ACHN (cell line): Measurements from ENCODE around the gene C11orf98.
"Not testable (repeated sequence)": the region's sequence is repeated elsewhere in the genome, so short reads cannot be mapped to it uniquely, and the experiment has no call there.

ENCODE experiments used
- DNase-seq: peaks from one replicate; pipeline ENCODE4 v3.0.0-alpha.2; 2015
- in situ Hi-C: cut with HindIII; loops from 2 replicates; pipeline ENCODE4 v1.10.0; 2017; ENCODE audit warnings: low sequenced_read_pairs, low pct_ligation_motif_present, low pct_unique_long_range_greater_than_20kb

Gene C11orf98

DNA sequence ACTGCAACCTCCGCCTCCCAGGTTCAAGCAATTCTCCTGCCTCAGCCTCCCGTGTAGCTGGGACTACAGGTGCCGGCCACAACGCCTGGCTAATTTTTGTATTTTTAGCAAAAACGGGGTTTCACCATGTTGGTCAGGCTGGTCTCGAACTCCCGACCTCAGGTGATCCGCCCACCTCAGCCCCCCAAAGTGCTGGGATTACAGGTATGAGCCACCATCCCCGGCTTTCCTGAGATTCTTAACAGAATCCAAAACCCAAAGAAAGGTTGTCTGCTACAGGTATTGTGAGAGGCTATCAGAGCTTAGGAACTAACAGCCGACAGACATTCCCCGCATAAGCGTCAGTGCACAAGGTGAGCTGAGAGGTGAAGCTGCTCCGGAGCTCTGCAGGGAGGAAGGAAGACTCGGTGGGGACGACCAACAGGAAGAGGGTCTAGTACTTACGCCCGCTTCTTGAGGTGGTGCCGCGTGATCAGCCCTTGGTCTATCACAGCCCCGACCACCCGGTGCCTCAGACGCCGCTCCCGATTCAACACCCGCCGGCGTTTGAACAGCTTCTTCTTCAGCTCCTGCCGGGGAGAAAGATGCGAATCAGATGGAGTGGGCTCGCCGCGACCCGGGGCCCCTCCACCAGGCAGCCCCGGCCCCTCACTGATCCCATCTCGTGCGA is 470 bp downstream of the C11orf98 start:
- DNase-seq, result peak; percentile 49
- in situ Hi-C loops, result no loop called here

DNA sequence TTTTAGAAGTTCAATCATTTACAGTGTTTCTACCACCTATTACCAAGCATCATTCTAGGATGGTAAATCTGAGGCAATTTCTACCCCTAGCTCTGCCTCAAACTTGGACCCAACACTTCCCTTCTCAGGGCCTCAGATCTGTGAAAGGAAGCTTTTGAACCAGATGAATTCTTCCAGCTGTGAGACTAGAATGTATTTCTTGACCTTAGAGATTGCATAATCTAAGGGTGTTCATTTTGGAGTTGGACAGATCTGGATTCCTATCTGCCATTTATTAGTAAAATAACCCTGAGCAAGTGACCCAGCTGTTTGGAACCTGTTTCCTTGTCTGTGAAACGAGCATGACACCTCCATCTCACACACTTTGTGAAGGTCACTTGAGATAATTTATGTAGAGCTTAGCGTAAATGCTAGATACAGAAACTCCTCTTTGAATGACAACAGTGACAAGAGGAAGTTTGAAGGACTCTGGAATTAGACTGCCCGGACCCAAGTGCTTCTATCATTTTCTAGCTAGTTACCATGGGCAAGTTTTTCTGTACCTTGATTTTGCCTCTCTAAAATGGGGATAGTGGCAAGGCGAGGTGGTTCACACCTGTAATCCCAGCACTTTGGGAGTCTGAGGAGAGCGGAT is 8.1 kb downstream of the C11orf98 start:
- no peak for DNase-seq
- in situ Hi-C loops, result no loop called here

DNA sequence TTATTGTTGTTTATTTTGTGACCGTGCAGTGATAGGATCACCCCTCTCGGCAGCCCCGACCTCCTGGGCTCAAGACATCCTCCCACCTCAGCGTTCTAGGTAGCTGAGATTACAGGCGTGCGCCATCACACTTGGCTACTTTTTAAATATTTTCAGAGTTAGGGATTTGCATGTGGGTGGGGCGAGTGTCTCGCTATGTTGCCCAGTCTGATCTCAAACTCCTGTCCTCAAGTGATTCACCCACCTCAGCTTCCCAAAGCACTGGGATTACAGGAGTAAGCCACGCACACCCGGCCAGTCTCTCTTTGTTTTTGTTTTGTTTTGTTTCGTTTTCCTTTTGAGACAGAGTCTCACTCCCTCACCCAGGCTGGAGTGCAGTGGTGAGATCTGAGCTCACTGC is 10.7 kb downstream of the C11orf98 start:
- no peak for DNase-seq
- in situ Hi-C loops, result no loop called here

DNA sequence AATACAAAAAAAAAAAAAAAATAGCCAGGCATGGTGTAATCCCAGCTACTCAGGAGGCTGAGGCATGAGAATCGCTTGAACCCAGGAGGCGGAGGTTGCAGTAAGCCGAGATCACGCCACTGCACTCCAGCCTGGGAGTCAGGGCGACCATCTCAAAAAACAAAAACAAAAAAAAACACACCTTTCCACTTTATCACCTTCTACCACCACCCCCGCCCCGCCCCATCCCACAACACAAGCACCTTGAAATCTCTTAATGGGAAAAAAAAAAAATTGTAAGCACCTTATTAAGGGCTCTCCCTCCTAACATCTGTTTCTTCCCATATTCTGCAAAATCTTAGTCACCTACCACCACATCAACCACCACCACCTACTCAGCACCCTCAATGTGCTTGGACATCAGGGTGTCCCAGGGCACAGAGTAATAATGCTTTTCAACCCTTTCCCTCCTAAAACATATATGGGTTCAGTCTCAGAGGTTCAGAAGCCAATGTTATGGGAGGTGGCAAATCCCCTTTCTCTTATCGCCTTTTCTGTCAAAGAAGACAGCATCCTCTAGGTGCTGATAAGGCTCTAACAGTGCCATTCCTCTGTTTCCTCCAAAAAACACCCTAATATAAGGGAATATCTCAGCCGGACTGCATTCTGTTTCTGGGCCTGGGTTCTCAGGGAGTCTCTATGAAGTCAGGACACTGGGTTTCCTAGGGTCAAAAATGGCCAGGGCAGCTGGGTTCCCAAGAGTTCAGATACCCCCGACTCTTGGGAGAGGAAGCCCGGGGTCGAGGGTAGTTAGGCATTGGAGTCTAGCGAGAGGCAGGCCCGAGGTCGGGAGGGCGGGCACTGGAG is 12.6 kb downstream of the C11orf98 start:
- in situ Hi-C loops, result no loop called here
- no peak for DNase-seq

DNA sequence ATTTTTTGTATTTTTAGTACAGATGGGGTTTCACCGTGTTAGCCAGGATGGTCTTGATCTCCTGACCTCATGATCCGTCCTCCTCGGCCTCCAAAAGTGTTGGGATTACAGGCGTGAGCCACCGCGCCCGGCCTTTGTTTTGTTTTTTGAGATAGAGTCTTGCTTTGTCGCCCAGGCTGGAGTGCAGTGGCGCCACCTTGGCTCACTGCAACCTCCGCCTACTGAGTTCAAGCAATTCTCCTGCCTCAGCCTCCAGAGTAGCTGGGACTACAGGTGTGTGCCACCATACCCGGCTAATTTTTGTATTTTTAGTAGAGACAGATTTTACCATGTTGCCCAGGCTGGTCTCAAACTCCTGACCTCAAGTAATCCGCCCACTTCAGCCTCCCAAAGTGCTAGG is 14.7 kb downstream of the C11orf98 start:
- in situ Hi-C loops, DNase-seq: not testable (repeated sequence)

DNA sequence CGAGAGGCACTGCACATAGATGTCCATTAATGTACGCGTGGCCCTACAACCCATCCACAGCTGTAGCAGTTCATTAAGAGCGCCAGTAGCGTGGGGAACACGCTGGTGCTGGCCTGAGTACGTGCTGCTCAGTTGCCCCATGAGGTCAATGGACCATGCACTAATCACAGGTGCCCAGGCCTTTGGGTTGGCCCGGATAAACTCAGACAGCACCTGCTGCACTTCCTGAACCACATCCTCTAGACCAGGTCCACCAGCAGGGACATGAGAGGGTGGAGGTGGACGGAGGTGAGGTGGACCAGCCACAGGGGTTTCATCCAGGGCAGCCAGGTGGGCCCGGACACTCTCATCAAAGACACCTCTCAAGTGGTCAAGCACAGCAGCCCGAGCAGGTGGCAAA is 15.5 kb downstream of the C11orf98 start:
- DNase-seq, result no peak
- in situ Hi-C loops, result no loop called here

DNA sequence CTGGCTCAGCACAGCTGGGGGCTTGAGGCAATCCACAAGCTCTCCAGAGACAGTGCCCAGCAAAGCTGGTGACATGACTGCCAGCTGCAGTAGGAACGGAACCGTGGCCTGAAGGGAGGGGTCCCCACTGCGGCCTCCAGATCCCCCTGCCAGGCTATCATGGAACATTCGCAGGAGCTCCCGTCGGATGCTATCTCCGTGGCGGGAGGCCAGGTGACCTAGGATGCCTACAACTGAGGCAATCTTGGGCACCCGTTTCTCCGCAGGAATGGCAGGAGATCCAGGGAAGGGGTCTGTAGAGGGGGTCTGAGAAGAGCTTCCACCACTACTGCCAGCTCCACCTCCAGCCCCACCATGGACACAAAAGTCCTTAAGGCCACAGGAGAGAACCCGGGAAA is 16.0 kb downstream of the C11orf98 start:
- DNase-seq, result no peak
- in situ Hi-C loops, result no loop called here

DNA sequence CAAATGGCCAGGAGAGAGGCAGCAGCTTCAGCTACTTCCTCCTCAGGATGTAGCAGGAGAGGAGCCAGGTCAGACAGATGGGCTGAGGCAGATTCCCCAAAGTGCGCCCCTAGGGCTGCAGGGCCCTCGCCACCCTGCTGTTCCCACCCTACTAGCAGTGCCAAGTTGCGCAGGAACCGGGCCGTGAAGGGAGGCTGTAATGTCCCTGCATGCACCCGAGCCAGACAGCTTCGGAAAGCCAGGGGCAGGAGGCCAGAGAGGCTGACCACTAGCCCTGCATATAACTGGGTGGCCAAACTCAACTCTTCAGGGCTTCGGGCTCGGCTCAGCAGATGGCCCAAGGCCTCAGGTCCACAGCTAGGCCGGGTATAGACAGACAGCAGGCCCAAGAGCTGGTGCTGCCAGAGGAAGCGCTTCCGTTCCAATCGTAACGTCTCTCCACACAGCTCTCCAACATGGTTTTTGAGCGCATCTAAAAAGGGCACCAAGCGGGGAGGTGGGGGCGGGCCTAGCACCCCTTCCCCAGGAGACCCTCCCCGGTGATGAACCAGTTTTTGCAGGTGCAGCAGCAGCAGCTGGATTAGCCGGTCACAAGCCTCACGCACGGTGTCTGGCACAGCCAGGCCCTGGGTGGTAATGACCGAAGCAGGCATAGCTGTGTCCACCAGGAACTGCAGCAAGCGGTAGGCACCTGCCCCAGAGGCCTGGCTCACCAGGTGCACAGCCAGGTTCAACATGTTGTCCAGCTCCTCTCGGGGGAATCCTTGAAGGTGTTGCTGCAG is 16.6 kb downstream of the C11orf98 start:
- no peak for DNase-seq
- in situ Hi-C loops, result no loop called here

DNA sequence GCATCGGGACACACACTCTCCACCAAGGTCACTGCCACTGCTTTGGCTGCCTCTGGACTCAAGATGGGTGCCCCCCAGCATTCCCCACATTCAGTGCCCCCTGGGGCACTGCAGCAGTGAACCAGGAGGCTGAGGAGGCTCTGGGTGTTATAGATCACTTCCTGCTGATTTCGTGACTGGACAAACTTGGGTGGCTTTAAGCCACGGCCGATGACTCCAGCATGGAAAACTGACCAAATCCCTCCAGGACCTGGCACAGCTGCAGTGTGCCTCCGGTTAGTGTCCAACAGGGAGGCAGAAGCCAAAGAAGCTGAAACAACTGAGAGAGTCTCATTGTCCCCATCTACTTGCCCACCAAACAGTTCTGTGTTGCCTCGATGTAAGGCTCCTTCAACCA is 17.4 kb downstream of the C11orf98 start:
- in situ Hi-C loops, result no loop called here
- no peak for DNase-seq

DNA sequence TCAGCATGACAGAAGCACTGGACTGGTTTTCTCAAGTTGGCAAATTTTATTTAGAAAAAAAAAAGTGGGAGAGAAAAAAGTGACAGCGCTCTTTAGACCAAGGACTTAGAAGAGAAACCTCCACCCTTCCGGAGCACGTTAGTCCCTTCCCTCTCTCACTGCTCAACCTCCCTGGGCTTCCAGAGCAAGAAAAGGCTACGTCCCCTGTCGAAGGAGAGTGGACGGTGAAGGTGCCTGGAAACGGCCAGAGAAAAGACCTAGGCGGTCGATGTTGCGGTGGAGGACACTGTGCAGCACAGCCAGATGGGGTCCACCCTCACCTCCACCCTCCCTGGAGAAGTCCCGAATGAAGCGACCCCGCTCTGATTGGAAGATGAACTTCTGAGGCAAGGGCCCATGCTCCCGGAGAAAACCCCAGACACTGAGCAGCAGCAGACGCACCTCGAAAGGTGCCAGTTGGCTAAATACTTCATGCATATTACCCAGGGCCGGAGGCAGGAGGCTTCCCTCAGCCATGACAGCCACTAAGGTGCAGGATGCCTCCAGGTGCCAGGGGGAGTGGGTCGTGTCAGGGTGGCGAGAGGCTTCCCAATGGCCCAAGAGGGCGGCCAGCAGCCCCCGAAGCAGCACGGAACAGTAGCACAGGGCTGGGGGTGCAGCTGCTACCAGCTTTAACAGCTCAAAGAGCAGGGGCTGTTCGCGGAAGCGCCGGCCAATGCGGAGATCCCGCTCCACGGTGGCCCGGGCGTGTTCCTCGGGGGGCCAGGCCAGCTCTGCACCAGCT is 18.0 kb downstream of the C11orf98 start:
- no peak for DNase-seq
- in situ Hi-C loops, result no loop called here

DNA sequence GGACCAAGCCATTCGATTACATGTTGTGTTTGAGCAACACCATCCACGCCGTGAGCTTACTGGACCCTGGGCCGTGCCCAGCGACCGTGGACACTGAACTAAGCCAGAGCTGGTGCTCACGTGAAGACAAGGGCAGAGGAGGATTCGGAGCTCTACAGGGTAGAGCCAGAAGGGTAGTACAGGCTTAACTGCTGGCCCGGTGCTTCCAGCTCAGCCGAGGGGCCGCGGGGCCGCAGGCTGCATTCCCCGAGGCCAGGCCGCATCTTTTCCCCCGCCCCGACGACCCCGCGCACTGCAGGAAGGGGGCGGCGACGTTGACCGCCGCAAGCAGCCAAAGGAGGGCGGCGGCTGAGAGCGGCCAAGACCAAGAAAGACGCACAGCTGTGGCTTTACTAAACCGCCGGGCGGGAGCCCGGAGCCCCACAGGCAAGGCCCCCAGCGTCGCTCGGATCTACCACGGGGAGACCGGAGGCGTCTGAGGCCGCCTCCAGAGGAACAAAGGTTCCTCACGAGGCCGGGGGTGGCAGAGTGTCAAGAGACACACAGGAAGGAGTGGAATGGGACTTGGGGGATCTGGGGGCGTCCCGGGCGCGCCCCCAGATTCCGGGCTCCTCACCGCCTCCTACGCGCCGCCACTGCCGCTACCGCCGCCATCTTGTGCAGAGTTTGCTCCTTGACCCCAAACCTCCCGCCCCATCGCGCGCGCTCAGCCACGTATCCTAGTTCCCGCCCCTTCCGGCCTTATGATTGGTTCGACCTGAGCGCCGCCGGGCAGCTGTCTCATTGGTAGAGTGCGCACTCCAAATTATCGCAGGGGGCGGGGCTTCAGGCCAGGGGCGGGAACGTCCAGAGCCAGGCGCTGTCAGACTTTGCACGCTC is 18.8 kb downstream of the C11orf98 start, which contains the start of gene GANAB:
GANAB (minus strand) TSS at position 668 of the 879 bp plus-strand sequence; CDS start at position 654, 14 bp downstream.
- in situ Hi-C loops, result no loop called here
- peak; percentile 95 for DNase-seq

DNA sequence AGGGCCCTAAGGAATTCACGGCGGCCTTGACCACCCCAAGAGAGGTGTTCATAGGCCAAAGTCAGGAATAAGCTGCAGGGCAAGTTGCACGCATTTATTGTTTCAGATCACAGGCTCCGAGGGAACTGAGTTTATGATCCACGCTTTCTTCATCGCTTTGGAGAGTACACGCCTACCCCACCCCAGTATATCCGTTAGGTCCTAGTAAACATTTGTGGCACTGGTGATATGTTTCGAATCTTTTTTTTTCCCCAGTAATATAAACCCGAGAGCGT is 19.4 kb downstream of the C11orf98 start:
- in situ Hi-C loops, result no loop called here
- no peak for DNase-seq

DNA sequence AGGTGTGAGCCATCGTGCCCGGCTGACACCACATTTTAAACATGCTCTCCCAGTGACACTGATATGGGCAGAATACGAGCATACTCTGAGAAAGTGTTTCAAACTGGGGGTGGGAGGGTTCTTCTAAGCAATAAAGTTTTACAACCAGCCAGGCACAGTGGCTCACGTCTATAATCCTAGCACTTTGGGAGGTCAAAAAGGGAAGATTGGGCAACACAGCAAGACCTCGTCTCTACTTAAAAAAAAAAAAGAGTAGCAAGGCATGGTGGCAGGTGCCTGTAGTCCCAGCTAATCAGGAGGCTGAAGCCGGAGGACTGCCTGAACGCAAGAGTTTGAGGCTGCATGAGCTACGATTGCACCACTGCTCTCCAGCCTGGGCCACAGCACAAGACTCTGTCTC is 20.8 kb downstream of the C11orf98 start:
- in situ Hi-C loops, result no loop called here
- no peak for DNase-seq

DNA sequence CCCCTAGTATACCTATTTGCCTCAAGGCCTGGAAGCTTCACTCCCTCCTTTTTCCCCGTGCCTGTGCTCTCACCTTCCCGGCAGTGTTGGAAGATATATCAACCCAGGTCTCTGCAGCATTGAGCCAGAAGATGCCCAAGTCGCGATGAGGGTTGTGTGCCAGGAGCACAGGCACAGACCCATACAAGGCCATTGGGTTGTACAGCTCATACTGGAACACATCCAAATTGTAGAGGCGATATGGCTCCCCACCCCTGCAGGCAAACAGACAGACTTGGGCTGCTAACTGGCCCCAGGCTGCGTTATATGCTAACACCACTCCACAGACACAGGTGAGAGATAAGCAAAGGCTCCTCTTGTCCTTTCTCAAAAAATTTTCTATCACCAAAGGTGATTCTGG is 32.5 kb downstream of the C11orf98 start:
- in situ Hi-C loops, result no loop called here

DNA sequence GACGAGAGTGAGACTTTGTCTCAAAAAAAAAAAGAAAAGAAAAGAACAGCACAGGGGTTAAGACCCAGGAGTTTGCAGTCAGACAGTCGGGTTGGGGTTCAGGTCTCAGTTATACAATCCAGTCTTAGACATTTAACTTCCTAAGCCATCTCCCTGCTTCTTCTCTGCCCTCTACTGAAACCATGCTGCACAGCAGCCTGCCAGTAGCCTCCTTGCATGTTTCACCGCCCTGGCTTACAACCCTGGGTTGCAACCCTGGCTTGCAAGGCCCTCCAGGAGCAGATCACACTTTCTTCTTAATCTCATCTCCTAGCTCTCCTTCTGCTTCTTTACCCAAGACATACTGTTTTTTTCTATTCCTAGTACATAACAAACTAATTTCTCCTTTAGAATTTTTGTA is 37.3 kb downstream of the C11orf98 start:
- in situ Hi-C loops, result no loop called here
- no peak for DNase-seq

More for the DNA sequence above, 32.5 kb downstream of the C11orf98 start:
- no peak for DNase-seq

DNA sequence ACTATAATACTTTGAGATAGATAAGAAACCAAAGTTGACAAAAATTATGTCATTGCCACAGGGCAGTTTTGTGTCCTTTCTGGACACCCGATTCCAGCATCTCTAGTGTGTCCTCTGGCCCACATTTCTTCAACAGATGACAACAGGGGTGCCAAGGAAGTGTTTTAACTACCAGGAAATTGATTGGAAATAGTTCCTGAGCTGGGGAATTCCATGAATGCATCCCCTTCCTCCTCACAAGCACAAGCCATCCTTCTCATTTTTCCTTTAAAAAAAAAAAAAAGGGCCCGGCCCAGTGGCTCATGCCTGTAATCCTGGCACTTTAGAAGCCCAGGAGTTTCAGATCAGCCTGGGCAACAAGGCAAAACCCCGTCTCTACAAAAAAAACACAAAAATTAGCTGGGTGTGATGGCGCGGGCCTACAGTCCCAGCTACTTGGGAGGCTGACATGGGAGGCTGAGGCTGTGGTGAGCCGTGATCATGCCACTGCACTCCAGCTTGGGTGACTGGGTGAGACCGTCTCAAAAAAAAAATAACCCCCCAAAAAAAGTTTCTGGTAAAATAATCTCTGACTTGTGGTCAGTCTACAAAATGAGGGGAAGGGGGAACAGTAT is 42.4 kb downstream of the C11orf98 start:
- in situ Hi-C loops, result no loop called here
- DNase-seq, result no peak
